GM20000 (cell line): ENCODE results near the gene INTS13.

Source experiments
- DNase-seq: peaks from one replicate; pipeline ENCODE4 v3.0.0; 2012; ENCODE audit warnings: low spot score
- TF ChIP-seq, protein P1 (sequence below): IDR thresholded peaks from 2 replicates; pipeline ENCODE4 v1.5.1; 2012; ENCODE audit warnings: mild to moderate bottlenecking, control low read depth; ENCODE audit errors: extremely low read depth, missing control alignments

Gene INTS13

GRCh38 chr12:26937863-26938700, at the start of gene INTS13, which contains the start of gene FGFR1OP2:
TSS of gene INTS13 (minus strand) at chr12:26937981. CDS start at chr12:26936803, 1,178 bp downstream.
TSS of gene FGFR1OP2 (plus strand) at chr12:26938470. CDS start at chr12:26954159, 15,689 bp downstream.
- TF ChIP-seq, protein P1, sequence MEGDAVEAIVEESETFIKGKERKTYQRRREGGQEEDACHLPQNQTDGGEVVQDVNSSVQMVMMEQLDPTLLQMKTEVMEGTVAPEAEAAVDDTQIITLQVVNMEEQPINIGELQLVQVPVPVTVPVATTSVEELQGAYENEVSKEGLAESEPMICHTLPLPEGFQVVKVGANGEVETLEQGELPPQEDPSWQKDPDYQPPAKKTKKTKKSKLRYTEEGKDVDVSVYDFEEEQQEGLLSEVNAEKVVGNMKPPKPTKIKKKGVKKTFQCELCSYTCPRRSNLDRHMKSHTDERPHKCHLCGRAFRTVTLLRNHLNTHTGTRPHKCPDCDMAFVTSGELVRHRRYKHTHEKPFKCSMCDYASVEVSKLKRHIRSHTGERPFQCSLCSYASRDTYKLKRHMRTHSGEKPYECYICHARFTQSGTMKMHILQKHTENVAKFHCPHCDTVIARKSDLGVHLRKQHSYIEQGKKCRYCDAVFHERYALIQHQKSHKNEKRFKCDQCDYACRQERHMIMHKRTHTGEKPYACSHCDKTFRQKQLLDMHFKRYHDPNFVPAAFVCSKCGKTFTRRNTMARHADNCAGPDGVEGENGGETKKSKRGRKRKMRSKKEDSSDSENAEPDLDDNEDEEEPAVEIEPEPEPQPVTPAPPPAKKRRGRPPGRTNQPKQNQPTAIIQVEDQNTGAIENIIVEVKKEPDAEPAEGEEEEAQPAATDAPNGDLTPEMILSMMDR: no peak
- DNase-seq: peak; percentile 93

- TF ChIP-seq, protein P1: no peak
- DNase-seq: no peak
Observed at GRCh38 chr12:26982866-26983265, 45.1 kb upstream of the INTS13 start.

- DNase-seq: no peak
- TF ChIP-seq, protein P1: no peak
Observed at GRCh38 chr12:26979733-26980132, 42.0 kb upstream of the INTS13 start.

- TF ChIP-seq, protein P1: no peak
- DNase-seq: no peak
Observed at GRCh38 chr12:26978801-26979200, 41.0 kb upstream of the INTS13 start.

DNA sequence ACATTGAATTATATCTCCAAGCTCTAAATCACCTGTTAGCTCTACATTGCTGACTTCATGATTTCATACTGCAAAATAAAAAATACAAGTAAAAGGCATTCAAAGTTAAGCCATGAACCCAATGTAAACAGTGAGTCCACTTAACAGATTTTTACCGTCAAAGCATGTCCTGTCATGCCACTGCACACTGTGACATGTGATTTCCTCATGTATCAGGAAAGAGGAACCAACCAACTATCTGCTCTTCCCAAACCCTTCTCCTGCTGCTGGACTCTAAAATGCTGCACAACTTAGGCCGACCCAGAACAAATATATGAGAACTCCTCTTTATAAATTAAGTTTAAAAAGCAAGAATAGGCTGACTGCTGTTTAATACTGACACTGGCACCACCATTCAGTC, 38.9 kb upstream of the INTS13 start:
- no peak for DNase-seq
- TF ChIP-seq, protein P1: no peak

DNA sequence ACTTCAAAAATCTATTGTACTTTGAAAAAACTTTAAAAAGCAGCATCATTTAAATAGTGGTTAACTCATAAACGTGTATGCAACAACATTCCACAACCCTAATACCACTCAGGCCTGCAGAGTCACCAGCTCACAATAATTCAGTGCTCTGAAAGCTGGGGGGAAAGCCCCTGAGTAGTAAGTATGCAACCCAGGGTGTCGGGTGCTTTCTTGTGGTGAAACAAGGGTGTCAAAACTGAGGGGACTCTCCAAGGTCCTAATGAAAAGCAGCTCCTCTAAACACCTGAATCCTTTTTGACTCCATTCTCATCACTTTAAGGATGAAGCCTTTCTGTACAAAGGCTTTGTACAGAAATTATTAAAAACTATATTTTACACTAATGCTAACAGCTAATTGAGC, 34.2 kb upstream of the INTS13 start:
- TF ChIP-seq, protein P1: no peak
- DNase-seq: peak; percentile 80

DNA sequence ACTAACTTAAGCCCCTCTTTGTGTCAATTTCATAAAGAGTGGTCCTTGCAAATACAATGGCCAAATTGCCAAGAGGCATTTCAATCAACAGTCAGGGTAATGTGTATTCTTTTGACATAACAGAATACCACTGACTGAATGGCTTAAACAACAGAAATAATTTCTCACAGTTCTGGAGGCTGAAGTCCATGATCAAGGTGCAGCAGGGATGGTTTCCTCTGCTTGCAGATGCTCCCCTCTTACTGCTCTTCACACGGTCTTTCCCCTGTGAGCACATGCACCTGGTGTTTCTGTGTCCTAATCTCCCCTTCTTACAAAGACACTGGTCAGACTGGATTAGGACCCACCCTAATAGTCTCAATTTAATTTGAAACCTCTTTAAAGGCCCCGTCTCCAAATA, 32.4 kb upstream of the INTS13 start:
- DNase-seq: no peak
- TF ChIP-seq, protein P1: no peak
